GM19239 (cell line): ENCODE measurements around the gene SORBS1.

Experiments used
- DNase-seq: peaks from one replicate; pipeline ENCODE4 v3.0.0; 2011; ENCODE audit warnings: low spot score; ENCODE audit not compliant: insufficient read length
- FAIRE-seq: peaks from 2 replicates; lab custom pipeline; 2011; peaks lifted over from hg19 to GRCh38; lab: Jason Lieb, UNC

Gene SORBS1

DNA sequence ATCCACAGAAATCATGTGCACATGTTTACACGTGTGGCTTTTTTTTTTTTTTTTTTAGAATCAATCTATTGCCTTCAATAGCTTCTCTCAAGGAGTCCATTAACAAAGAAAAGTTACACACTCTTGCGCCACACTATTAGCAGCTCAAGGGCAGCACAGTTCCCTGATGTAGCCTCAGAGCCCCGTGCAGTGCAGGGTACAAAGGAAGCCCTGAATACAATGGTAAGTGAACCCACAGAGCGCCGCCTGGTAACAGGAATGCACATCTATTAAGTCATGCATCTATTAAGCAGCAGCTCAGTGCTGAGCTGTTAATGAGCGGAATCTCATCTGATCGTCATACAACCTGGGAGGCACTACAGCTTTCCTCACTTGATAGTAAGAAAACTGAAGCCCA lies 156.7 kb downstream of the SORBS1 start:
- DNase-seq (no peak), FAIRE-seq (no peak)

- FAIRE-seq, result no peak
Measured at GRCh38 chr10:95403700-95404461, 157.3 kb downstream of the SORBS1 start.

DNA sequence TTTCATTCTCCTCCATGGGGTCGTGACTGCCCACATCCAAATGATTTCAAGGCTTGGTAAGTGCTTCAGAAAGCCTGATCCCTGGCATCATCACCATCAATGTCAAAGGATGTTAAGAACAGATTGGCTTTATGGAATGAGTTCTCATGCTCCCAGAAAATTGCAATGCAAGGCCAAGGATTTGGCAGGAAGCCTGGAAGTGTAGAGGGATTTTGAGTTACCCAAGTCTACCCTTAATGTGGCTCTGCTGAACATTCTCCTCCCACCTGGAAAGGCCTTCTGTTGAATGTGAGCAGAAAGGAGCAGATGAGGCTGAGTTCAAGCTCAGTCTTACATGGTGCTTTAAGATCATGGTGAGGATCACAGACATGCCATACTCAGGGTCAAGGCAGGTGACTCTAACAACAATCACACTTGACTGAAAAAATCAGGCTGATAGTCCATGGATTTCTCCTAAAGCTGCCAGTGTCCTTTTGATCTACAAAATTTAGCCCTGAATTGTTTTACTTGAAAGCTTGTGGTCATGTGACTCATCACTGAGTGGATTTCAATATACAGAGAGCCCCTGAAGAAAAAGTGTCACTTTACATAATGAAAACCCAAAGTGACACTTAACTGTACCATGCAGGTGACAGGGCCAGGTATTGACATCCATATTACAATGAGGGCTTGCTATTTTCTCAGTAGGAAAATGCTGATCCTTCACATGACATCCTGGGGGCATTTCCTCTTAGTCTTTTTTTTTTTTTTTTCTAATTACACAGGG lies 159.3 kb downstream of the SORBS1 start:
- DNase-seq (no peak), FAIRE-seq (no peak)

More at GRCh38 chr10:95403700-95404461, 157.3 kb downstream of the SORBS1 start:
- no peak for DNase-seq

- no peak for DNase-seq
- no peak for FAIRE-seq
Measured at GRCh38 chr10:95400787-95401186, 160.4 kb downstream of the SORBS1 start.

GRCh38 chr10:95399183-95399582 lies 162.0 kb downstream of the SORBS1 start:
- FAIRE-seq (no peak), DNase-seq (no peak)

DNA sequence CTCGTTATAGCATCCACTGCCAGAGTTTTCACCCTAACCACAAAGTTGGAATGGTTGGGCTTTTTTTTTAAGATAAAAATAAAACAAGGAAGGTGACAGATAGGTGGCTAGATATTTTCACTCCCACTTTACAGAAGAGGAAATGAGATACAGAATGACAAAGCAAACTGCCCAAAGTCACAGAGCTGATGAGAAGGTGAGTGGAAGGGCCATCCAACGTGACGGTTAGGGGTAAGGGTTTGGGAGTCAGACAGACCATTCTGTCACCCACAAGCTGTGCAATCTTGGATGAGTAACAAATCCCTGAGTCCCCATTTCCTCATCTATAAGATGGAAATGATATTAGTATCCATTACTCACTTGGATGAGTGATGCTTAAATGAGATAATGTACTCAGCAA lies 163.4 kb downstream of the SORBS1 start:
- FAIRE-seq (no peak), DNase-seq (no peak)

DNA sequence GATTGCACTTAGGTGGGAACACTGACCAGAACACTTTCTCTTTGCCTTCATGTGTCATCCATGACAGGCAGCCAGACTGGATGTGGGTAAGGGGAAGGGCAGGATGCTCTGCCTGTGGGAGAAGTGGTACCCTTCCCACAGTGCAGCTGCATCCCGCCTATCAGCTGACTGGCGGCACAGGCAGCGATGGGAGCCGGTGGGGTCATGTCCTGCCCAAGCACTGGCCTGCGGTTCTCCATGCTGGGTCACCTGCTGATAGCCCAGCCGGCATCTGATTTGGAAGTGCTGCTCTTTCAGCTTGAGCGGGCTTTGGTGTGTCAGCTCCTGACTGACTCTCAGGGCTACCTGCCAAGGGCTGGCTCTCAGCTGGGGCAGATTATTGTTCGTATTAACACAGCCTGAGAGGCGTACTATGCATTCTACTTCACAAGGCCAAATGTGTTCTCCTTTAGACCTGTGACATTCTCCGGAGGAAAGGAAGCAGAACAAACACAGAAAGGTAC lies 165.2 kb downstream of the SORBS1 start:
- FAIRE-seq, result no peak
- no peak for DNase-seq

DNA sequence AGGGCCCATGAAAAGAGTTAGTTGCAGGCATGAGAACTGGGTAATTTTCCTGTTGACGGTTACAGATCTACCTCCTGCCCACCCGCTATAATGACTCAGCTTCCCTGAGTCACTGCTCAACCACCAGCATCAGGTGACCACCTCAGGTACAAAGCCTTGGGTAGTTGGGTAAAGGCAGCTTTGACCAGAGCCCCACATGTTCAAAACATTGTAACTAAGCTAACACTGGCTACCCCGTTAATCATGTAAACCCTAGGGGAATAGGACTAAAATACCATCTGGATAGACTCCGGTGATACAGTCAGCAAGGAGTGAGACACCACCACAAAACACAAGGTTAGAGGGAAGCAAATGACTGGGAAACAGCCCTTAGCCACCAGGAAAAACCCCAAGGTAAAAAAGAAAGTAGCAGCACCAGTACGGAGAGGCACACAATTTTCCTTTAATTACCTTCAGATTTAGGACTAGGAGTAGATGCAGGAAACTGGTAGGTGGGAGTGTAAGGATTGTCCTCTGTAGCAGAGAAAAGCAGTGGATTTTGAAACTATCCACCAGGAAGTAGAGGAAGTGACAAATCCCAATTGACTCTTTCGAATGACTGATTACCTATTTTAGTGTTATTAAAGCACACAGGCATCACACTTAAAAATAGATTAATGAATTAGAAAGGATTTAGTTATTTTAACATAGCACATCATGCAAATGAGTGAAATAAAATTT lies 166.8 kb downstream of the SORBS1 start:
- DNase-seq (no peak), FAIRE-seq (peak; percentile 23)

GRCh38 chr10:95392681-95393164 lies 168.4 kb downstream of the SORBS1 start:
- no peak for FAIRE-seq

GRCh38 chr10:95392217-95392584 lies 169.0 kb downstream of the SORBS1 start:
- peak; percentile 14 for FAIRE-seq
- no peak for DNase-seq

More at GRCh38 chr10:95392681-95393164, 168.4 kb downstream of the SORBS1 start:
- DNase-seq, result no peak

DNA sequence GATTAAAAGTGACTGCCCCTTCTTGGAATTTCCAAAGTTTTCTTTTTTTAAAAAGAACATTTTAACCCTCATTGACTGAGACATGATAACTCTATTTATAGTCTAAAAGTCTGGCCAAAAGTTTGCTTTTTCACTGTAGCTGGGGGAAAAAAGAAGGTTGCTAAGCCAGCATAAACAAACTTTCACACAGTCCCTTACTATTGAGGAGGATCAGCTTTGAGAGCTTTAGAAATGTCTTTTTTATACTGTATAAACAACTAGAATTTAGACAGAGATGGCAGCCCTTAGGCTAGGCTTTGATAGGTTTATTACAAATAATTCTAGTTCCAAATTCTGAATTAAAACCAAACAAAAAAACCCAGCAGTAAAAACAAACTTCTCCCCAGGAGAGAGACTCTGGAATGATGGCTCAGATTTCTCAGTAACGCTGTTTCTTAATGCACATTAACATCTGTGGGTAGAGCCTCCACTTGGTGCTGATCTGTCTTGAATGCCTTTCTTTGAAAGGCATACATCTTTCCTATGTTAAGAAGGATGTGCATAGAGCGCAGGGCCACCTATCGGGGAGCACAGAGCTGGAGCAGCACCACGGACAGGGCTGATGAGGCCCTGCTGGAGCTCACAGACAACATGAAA lies 169.5 kb downstream of the SORBS1 start:
- DNase-seq, result no peak
- no peak for FAIRE-seq

DNA sequence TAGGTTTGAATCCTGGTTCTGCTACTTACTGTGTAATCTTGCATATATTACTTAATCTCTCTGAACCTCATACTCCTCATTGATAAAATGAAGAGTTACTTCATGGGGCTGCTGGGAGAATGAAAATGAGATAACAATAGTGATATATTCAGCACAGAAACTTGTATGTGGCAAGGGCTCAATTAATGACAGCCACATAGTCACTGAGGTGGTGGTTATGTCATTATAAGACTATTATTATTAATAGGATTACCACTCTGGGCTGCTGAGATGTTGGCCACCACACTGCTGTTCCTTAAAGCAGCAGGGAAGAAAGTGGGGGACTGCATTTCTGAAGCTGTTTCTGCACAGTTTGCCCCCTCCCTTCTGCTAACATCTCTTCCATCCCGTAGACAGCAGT lies 170.0 kb downstream of the SORBS1 start:
- no peak for DNase-seq
- no peak for FAIRE-seq

DNA sequence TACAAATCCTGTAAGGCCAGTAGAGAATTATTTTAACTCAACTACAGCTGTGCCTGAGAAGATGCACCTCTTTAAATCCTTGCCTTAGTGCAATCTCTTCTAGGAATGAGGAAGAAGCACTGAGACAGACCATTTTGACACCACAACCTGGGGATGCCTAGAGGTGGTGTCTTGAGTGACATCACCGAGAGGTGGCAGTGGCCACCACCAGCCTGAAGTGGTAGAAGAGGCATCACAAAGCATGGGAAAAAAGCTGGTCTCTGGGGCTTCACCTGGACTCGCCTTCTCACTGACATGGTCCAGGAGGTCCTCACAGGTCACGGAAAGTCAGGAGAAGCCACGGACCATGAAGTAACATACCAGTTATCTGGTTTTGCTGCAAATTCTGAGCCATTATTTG lies 171.2 kb downstream of the SORBS1 start:
- no peak for DNase-seq
- no peak for FAIRE-seq

GRCh38 chr10:95389176-95389575 lies 172.0 kb downstream of the SORBS1 start:
- no peak for FAIRE-seq

GRCh38 chr10:95388539-95388938 lies 172.6 kb downstream of the SORBS1 start:
- DNase-seq, result no peak
- FAIRE-seq, result no peak

More at GRCh38 chr10:95389176-95389575, 172.0 kb downstream of the SORBS1 start:
- no peak for DNase-seq

- FAIRE-seq (no peak), DNase-seq (no peak)
Measured at GRCh38 chr10:95388109-95388471, 173.1 kb downstream of the SORBS1 start.

DNA sequence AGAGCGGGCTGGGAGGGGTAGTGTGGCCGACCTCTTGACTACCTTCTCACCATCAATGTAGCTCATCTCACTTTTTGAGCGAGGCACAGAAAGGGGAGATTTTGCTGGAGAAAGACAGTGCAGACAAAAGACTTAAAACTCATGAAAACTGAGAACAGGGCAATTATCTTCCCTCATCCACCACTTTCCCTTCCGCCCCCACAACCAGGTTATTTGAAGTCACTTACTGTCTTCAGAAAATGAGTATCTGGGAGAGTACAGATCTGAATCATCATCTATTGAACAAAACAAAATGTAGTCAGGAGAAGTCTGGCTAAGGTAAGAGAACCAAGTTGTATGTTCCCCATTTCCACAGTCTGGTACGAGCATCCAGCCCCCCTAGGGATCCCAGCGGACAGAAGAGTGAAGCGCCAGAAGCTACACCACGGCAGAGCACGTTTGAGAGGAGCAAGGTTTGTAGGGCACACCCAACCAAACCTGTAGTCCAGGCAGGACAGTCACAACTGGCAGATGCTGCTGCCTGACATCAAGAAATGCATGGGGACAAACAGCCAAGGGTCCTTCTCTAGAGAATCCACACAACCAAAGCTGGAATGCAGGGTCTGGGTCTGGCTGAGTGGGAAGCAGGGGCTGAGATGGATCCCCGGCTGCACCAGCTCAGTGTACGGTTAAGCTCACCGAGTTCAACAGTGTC lies 177.0 kb downstream of the SORBS1 start:
- no peak for FAIRE-seq
- DNase-seq, result no peak

GRCh38 chr10:95382596-95382995 lies 178.6 kb downstream of the SORBS1 start:
- FAIRE-seq (no peak), DNase-seq (no peak)

DNA sequence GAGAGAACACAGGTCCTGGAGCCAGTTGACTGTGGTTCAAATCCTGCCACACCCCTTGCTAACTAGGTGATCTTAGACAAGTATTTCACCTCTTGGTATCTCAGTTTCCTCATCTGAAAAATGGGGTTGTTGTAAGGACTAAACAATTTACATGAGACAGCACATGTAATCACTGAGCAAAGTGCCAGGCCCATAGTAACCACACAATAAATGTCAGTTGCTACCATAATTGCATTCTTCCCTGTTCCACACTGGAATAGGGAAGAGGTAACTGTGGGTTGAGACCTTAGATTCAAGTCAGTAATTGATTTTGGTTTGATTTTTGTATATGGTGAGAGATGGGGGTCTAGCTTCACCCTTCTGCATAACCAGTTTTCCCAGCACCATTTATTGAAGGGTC lies 179.0 kb downstream of the SORBS1 start:
- DNase-seq, result no peak
- no peak for FAIRE-seq

DNA sequence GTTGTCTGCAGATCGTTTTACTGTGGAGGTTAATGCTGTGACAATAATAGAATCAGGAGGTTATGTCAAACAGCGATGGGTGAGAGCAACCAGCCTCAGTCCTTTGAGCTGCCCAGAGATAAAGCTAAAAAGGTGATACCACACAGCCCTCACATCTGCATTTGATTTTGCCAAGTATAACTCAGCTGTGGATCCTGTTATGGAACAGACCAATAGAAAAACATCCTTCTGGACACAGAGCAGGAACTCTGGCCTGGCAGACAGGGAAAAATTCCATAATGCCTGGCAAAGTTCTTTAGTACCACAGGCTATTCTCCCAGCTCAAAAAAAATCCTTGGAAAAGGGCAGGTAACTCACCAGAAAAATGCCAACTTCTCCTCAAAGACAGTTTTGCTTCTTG lies 183.2 kb downstream of the SORBS1 start:
- FAIRE-seq (no peak), DNase-seq (no peak)
